Measurements from ENCODE around the gene RANBP3L.

The RANBP3L gene

GRCh38 chr5:36243653-36244052 lies 58.0 kb downstream of the RANBP3L start:
- DNase-seq (ENCODE audit: low read depth in 2 of 2) = no peak

GRCh38 chr5:36242534-36243485 lies 58.9 kb downstream of the RANBP3L start:
- DNase-seq (ENCODE audit: low read depth in 2 of 2) = no peak

GRCh38 chr5:36241631-36242533 lies 59.8 kb downstream of the RANBP3L start, which contains the start of gene NADK2:
Gene NADK2 (minus strand): TSS chr5:36241925. CDS start chr5:36241798, 127 bp downstream.
- DNase-seq (ENCODE audit: low read depth in 2 of 2) = peak; percentile 93

GRCh38 chr5:36240779-36241630 lies 60.7 kb downstream of the RANBP3L start:
- DNase-seq (ENCODE audit: low read depth in 2 of 2) = no peak

DNA sequence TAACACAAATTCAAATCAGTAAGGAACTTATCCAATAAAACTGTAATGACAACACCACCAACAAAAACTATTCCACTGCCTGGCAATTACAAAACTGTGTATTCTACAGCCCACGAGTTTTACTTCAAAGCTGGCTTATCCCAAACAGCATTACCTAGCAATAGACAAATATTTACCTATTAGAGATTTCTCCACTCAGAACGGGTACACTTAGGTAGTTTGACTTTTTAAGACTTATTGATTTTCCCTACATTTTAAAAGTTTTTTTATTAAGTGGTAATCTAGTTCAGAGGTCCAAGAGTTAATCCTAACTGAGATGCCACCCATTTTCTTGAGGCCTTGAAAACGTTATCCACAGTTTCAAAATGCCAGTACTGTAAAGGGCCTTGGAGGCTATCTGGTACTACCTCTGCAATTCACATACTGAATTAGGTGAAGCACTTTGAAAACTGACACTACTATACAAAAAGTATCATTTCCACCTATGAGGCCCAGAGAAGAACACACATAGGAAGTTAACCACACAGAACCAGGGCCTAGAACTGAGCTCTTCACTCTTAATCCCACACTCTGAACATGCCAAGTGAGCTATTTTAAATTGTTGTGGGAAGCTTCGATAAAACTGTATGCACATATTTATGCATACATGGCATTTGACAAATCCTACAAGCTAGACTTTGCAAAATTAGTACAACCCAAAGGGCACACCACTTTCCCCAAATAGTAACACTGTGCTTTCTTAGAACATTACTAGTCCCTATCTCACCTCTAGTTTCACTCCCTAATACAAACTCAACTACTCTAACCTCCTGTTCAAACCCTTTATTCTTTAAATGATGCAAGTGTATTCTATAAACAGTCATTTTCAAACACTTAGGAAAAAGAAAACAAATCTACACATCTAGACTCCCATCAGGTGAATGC lies 62.1 kb downstream of the RANBP3L start:
- no peak for DNase-seq (ENCODE audit: low read depth in 2 of 2)

DNA sequence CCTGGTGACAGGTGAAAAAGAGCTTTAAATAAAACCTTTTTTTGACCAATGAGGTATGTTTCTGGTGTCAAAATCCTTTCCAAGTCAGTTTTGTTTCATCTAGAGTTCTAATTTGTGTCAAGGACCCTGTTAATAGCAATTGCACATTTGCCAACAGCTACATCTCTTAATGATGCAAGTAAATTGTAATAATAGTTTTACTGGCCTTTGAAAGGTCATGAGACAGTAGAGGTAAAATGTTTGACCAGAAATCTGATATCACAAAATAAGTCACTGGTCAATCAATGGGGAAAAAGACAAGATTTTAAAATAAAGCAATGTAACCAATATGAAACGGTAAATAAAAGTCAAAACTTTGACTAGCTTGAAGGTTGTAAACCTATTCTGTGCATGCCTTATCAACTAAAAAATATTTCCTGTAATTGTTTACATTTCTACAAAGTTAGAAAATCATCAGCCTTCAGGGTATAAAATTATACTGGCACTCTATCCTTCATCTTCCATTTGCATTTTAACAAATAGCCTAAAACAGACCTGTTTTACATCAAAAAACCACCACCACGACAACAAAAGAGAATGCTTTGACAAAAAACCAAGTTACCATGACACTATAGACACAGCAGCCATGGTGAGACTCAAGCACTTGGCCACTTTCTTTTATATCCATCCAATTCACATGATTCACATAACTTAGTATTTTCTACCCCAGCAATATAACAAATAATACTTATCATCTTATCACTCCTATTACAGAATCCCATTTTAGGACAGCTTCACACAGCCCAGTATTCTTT lies 63.0 kb downstream of the RANBP3L start:
- DNase-seq (ENCODE audit: low read depth in 2 of 2) = no peak

DNA sequence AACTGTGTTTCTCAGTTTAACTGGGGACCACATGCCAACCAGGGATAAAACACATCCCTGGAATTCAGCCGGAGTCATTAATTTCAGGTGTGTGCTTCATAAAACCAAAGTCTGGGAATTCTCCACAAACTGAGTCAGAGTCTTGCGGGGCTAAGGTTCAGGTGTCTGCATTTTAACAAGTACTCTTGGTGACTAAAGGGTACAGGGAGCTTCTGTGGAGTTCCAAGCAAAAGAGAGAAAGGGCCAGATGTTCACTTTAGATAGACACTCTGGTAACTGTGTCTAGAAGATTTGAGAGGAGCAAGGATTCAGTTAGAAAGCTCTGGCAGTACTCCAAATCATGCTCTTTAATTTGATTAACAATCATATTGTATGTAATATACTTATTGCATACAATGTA lies 64.0 kb downstream of the RANBP3L start:
- DNase-seq (ENCODE audit: low read depth in 2 of 2) = no peak

DNA sequence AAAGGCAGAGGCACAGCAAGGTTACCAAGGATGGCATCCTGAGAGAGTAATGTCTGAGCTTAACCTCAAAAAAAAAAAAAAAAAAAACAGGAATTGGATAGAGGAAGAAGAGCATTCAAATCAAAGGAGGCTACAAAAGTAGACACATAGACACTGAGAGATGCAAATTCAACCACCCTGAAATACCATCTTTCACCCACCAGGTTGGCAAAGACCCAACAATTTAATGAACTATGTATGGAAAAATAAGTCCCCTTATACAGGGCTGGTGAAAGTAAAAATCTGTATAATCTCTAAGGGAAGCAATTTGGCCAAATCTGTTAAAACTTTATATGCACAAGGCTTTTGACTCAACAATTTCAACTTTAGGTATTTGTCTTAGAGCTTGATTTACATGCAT lies 64.9 kb downstream of the RANBP3L start:
- no peak for DNase-seq (ENCODE audit: low read depth in 2 of 2)

- DNase-seq (ENCODE audit: low read depth in 2 of 2) = no peak
These were observed 69.2 kb downstream of the RANBP3L start for GRCh38 chr5:36232533-36232932.

DNA sequence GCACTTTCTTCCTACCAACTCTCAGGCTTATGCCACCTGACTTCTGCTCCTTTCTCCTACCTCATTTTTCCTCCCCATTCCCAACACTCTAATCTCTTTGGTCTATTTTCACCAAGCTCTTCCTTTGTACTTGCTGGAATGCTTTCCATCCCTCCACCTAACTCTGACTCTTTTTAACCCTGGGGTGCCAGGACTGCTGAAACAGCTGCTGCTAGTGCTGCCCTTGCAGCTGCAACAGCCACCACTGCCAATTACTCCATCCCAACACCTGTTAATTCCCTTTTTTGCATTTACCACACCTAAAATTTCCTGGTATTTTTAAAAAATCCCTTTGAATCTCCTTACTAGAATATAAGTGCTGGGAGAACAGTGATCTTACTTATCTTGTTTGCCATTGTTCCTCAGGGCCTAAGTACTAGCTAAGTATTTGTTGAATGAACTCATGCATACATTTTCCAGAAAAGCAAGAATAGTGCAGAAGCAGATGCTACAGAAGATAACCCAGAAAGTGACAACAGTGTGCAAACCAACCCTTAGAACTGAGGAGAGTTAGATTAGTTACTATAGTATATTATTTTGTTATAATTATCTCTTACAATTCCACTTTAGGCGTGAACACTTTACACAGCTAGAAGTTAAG lies 71.4 kb downstream of the RANBP3L start:
- DNase-seq (ENCODE audit: low read depth in 2 of 2) = no peak

DNA sequence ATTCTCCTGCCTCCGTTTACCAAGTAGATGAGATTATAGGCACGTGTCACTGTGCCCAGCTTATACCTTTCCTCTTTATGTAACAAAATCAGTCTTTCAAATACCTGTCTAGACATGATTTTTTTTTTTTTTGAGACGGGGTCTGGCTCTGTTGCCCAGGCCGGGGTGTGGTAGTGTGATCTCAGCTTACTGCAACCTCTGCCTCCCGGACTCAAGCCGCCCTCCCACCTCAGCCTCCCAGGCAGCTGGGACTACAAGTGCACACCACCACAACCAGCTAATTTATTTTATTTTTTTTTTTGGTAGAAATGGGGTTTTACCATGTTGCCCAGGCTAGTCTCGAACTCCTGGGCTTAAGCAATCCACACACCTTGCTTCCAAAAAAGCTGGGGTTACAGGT lies 73.2 kb downstream of the RANBP3L start:
- DNase-seq (ENCODE audit: low read depth in 2 of 2) = no peak

- DNase-seq (ENCODE audit: low read depth in 2 of 2) = no peak
These were observed 74.7 kb downstream of the RANBP3L start for GRCh38 chr5:36227046-36227445.

- no peak for DNase-seq (ENCODE audit: low read depth in 2 of 2)
These were observed 79.1 kb downstream of the RANBP3L start for GRCh38 chr5:36222620-36223019.

DNA sequence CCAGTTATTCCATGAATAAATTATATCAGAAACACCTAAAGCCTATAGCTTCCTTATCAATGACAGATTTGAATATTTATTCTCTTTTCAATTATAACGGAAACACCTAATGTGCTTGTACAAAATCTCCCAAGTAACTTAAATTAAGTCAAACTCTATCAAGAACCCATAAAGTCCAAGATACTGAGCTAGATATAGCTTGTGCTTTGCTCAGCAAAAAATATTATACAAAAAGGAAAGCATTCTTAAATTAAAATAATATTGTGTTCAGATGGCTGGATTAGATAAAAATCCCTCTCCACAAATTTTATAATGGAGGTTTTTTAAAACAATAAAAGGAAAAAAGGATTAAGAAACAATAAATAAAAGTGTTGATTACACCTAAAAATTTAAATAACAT lies 83.7 kb downstream of the RANBP3L start:
- DNase-seq (ENCODE audit: low read depth in 2 of 2) = no peak

- no peak for DNase-seq (ENCODE audit: low read depth in 2 of 2)
These were observed 84.1 kb downstream of the RANBP3L start for GRCh38 chr5:36217567-36217966.

DNA sequence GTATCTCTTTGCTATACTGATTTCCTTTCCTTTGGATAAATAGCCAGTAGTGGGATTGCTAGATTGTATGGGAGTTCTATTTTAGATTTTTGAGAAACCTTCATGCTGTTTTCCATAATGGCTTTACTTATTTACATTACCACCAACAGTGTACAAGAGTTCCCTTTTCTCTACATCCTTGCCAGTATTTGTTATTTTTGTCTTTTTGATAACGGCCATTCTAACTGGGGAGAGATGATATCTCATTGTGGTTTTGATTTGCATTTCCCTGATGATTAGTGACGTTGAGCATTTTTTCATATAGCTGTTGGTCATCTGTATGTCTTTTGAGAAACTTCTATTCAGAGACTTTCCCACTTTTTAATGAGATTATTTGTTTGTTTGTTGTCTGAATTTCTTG lies 85.8 kb downstream of the RANBP3L start:
- DNase-seq (ENCODE audit: low read depth in 2 of 2) = no peak

GRCh38 chr5:36214436-36214835 lies 87.3 kb downstream of the RANBP3L start:
- no peak for DNase-seq (ENCODE audit: low read depth in 2 of 2)

DNA sequence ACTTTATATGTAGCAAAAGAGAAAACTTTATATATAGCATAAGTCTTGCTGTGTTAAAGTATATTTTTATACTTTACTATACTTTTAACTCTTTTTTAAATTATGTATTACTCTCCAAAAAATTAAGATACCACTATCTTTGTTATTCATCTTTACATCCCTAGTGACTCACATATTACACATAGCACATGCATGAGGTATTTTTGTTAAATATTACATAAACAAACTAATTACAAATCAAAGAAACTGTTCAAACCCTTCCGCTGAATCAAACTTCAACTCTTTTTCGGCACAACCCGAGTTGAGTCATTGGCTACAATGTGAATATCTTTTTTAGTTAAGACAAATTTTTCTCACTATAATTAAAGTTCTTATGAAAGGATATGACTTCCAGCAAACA lies 92.0 kb downstream of the RANBP3L start:
- no peak for DNase-seq (ENCODE audit: low read depth in 2 of 2)

GRCh38 chr5:36208786-36209185 lies 92.9 kb downstream of the RANBP3L start:
- DNase-seq (ENCODE audit: low read depth in 2 of 2) = no peak
